Measurements from ENCODE around the gene DBF4.
"Not testable (repeated sequence)": the region's sequence is repeated elsewhere in the genome, so short reads cannot be mapped to it uniquely, and the experiment has no call there.

DNA sequence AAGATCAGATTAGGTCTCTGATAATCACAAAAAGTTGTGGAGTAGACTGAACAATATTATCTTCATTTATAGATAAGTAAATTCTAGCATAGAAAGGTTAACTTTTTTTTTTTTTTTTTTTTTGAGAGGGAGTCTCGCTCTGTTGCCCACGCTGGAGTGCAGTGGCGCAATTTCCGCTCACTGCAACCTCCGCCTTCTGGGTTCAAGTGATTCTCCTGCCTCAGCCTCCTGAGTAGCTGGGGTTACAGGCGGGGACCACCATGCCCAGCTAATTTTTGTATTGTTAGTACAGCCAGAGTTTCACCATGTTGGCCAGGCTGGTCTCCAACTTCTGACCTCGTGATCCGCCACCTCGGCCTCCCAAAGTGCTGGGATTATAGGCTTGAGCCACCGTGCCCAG is 3.0 kb upstream of the DBF4 start:
- TF ChIP-seq, protein P1, sequence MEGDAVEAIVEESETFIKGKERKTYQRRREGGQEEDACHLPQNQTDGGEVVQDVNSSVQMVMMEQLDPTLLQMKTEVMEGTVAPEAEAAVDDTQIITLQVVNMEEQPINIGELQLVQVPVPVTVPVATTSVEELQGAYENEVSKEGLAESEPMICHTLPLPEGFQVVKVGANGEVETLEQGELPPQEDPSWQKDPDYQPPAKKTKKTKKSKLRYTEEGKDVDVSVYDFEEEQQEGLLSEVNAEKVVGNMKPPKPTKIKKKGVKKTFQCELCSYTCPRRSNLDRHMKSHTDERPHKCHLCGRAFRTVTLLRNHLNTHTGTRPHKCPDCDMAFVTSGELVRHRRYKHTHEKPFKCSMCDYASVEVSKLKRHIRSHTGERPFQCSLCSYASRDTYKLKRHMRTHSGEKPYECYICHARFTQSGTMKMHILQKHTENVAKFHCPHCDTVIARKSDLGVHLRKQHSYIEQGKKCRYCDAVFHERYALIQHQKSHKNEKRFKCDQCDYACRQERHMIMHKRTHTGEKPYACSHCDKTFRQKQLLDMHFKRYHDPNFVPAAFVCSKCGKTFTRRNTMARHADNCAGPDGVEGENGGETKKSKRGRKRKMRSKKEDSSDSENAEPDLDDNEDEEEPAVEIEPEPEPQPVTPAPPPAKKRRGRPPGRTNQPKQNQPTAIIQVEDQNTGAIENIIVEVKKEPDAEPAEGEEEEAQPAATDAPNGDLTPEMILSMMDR (IDR thresholded peaks at IDR 0.05): not testable (repeated sequence)
- not testable (repeated sequence) for TF ChIP-seq POLR2AphosphoS5, POLR2A (IDR thresholded peaks at IDR 0.05)

Measured in transverse colon (tissue), 4 donors.